ENCODE measurements around the gene TMEM131.

DNA sequence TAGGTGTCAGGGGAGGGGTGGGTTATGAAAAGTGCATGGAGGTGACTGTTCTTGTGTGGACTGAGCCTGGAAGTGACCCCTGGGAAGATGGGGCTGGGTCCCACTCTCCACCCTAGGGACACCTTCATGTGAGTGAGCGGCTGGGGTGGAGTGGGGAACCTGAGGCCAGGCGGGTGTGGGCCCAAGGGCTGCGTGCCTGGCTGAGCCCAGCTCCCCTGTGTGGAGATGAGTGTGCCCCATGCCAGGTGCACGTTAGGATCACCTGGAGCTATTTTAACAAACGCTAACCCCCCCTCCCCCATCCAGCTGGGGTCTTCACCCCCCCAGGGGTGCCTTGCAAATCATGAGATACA lies 255.9 kb downstream of the TMEM131 start:
- TF ChIP-seq, protein P1, sequence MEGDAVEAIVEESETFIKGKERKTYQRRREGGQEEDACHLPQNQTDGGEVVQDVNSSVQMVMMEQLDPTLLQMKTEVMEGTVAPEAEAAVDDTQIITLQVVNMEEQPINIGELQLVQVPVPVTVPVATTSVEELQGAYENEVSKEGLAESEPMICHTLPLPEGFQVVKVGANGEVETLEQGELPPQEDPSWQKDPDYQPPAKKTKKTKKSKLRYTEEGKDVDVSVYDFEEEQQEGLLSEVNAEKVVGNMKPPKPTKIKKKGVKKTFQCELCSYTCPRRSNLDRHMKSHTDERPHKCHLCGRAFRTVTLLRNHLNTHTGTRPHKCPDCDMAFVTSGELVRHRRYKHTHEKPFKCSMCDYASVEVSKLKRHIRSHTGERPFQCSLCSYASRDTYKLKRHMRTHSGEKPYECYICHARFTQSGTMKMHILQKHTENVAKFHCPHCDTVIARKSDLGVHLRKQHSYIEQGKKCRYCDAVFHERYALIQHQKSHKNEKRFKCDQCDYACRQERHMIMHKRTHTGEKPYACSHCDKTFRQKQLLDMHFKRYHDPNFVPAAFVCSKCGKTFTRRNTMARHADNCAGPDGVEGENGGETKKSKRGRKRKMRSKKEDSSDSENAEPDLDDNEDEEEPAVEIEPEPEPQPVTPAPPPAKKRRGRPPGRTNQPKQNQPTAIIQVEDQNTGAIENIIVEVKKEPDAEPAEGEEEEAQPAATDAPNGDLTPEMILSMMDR (IDR thresholded peaks at IDR 0.05) = no peak
- no peak for TF ChIP-seq POLR2A (IDR thresholded peaks at IDR 0.05)

Measured in testis (tissue), 2 donors.